T-cell (primary cell): ENCODE results near the gene CCDC91. TPM values are rescaled to one million over a fixed set of nuclear protein-coding genes. Genes with fewer than 3 reads are reported as not detected.
"Not testable (repeated sequence)": the region's sequence is repeated elsewhere in the genome, so short reads cannot be mapped to it uniquely, and the experiment has no call there.

Experiments used
- ATAC-seq, 4 experiments: fragments of 200-7000 bp in 3 of 4; fragments of 150-1000 bp in 1 of 4; cut with Tn5 transposase; replicated peaks in 1 of 4; 1 replicate in 3 of 4; 2 replicates in 1 of 4; pipeline ENCODE4 v1.10.0; 2021; ENCODE audit warnings: moderate library complexity in 3 of 4, mild to moderate bottlenecking in 2 of 4, moderate number of reproducible peaks in 1 of 4
- CTCF ChIA-PET, 2 donors: fragments of 300-600 bp; sonication (Branson Sonifier 250); formaldehyde crosslinking; loops; one replicate each; lab custom pipeline; 2022; ENCODE audit warnings: antibody characterized with exemption in 2 of 2; lab: Charles Lee
- POLR2A ChIA-PET, 2 donors: fragments of 300-600 bp; sonication (Branson Sonifier 250); formaldehyde crosslinking; loops; one replicate each; lab custom pipeline; 2022; ENCODE audit warnings: antibody characterized with exemption in 2 of 2; lab: Charles Lee
- DNase-seq, 35 experiments: peaks; one replicate each; pipeline versions ENCODE4 v3.0.0 to v3.0.0-alpha.2; 2013 to 2023
- H3K27ac ChIP-seq: one replicate; pipeline ENCODE4 v1.5.1; 2013; ENCODE audit warnings: low read length
- H3K27me3 ChIP-seq, 2 experiments: replicated peaks in 1 of 2; 1 replicate in 1 of 2; 2 replicates in 1 of 2; pipeline versions ENCODE4 v1.6.1 to v1.7.0; 2013; ENCODE audit warnings: low read length in 1 of 2, mixed read lengths in 1 of 2; ENCODE audit not compliant: control insufficient read depth in 2 of 2, insufficient read depth in 2 of 2; ENCODE audit errors: extremely low read depth in 1 of 2
- H3K36me3 ChIP-seq, 2 donors: 1 replicate in 1 of 2; 2 replicates in 1 of 2; pipeline versions ENCODE4 v1.6.1 to v1.7.0; 2013; ENCODE audit warnings: low read length in 1 of 2; ENCODE audit not compliant: control insufficient read depth in 2 of 2, insufficient read depth in 1 of 2; ENCODE audit errors: extremely low read depth in 1 of 2
- H3K4me1 ChIP-seq, 2 experiments: 1 replicate in 1 of 2; 2 replicates in 1 of 2; pipeline versions ENCODE4 v1.6.1 to v1.7.0; 2013; ENCODE audit warnings: low read length in 2 of 2, mixed read lengths in 1 of 2; ENCODE audit not compliant: insufficient read depth in 2 of 2, control insufficient read depth in 1 of 2; ENCODE audit errors: extremely low read depth in 1 of 2
- H3K4me3 ChIP-seq, 2 donors: 1 replicate in 1 of 2; 2 replicates in 1 of 2; pipeline versions ENCODE4 v1.5.1 to v1.7.0; 2013; ENCODE audit warnings: mild to moderate bottlenecking in 2 of 2, low read length in 1 of 2, moderate library complexity in 1 of 2; ENCODE audit not compliant: control insufficient read depth in 1 of 2; ENCODE audit errors: extremely low read depth in 1 of 2
- H3K9me3 ChIP-seq: 2 replicates; pipeline ENCODE4 v1.7.0; 2013
- H3K27ac Mint-ChIP-seq, 2 donors: one replicate each; pipeline ENCODE4 v1.8.0; 2020 to 2021; ENCODE audit warnings: mild to moderate bottlenecking in 2 of 2, mixed read lengths in 2 of 2
- H3K27me3 Mint-ChIP-seq, 2 donors: one replicate each; pipeline ENCODE4 v1.8.0; 2021 to 2022; ENCODE audit warnings: mixed read lengths in 2 of 2
- H3K36me3 Mint-ChIP-seq: one replicate; pipeline ENCODE4 v1.8.0; 2021; ENCODE audit warnings: mixed read lengths
- H3K4me1 Mint-ChIP-seq, 3 donors: one replicate each; pipeline ENCODE4 v1.8.0; 2020 to 2022; ENCODE audit warnings: mixed read lengths in 3 of 3, mild to moderate bottlenecking in 1 of 3
- H3K4me3 Mint-ChIP-seq, 3 donors: one replicate each; pipeline ENCODE4 v1.8.0; 2020 to 2022; ENCODE audit warnings: mild to moderate bottlenecking in 3 of 3, mixed read lengths in 3 of 3, moderate library complexity in 3 of 3
- H3K9me3 Mint-ChIP-seq, 3 donors: one replicate each; pipeline ENCODE4 v1.8.0; 2020 to 2022; ENCODE audit warnings: mixed read lengths in 3 of 3
- WGBS: methylation state at CpG from one replicate; pipeline ENCODE4 v1.1.5; 2013; ENCODE audit warnings: missing lambda C conversion rate; ENCODE audit not compliant: insufficient coverage; 5-methylcytosine and 5-hydroxymethylcytosine counted together
- total RNA-seq, 35 experiments: library from RNA in 6 of 35; stranded (reverse) in 6 of 35; fragments of 120-200 nt in 1 of 35; gene quantifications; one replicate each; pipeline versions ENCODE4 v1.2.1 to v1.2.4 and lab custom pipeline; 2013 to 2026

The CCDC91 gene
- total RNA-seq, 5 donors from 2014 or later (not counting 1 experiment from before 2014, with no cell fraction given) = 65.7 to 73.0 (median 68.7) TPM

DNA sequence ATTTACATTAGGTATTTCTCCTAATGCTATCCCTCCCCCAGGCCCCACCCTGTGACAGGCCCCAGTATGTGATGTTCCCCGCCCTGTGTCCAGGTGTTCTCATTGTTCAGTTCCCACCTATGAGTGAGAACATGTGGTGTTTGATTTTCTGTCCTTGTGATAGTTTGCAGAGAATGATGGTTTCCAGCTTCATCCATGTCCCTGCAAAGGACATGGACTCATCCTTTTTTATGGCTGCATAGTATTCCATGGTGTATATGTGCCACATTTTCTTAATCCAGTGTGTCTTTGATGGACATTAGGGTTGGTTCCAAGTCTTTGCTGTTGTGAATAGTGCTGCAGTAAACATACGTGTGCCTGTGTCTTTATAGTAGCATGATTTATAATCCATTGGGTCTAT is 139.5 kb downstream of the CCDC91 start:
- H3K9me3 ChIP-seq, H3K4me1 Mint-ChIP-seq, H3K27ac Mint-ChIP-seq, POLR2A ChIA-PET, H3K36me3 ChIP-seq, H3K9me3 Mint-ChIP-seq, CTCF ChIA-PET, H3K27ac ChIP-seq, H3K4me3 ChIP-seq, H3K4me3 Mint-ChIP-seq, H3K27me3 Mint-ChIP-seq, ATAC-seq, H3K27me3 ChIP-seq, DNase-seq, H3K4me1 ChIP-seq: not testable (repeated sequence)
- H3K36me3 Mint-ChIP-seq = peaks cover 53% of the 10 kb centered on the region
- no CpG with 5 or more reads among the region's 2 CpGs for WGBS

DNA sequence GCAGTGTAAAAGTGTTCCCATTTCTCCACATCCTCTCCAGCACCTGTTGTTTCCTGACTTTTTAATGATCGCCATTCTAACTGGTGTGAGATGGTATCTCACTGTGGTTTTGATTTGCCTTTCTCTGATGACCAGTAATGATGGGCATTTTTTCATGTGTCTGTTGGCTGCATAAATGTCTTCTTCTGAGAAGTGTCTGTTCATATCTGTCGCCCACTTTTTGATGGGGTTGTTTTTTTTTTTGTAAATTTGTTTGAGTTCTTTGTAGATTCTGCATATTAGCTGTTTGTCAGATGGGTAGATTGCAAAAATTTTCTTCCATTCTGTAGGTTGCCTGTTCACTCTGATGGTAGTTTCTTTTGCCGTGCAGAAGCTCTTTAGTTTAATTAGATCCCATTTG is 140.0 kb downstream of the CCDC91 start:
- H3K27me3 ChIP-seq, H3K36me3 ChIP-seq, H3K27ac Mint-ChIP-seq, H3K27ac ChIP-seq, H3K4me3 ChIP-seq, H3K9me3 ChIP-seq, H3K4me1 Mint-ChIP-seq, H3K9me3 Mint-ChIP-seq, H3K4me1 ChIP-seq, DNase-seq, ATAC-seq, H3K27me3 Mint-ChIP-seq, H3K4me3 Mint-ChIP-seq: not testable (repeated sequence)
- CTCF ChIA-PET = interaction anchor here in 1 of 2 donors (0.6 kb wide), 1 partner anchor 28 kb away, joined by 3 read pairs; no protein-coding TSS in a partner anchor
- no CpG with 5 or more reads among the region's 3 CpGs for WGBS
- peaks cover 53% of the 10 kb centered on the region for H3K36me3 Mint-ChIP-seq
- POLR2A ChIA-PET = interaction anchor here in 1 of 2 donors (0.5 kb wide), 1 partner anchor 32 kb away, joined by 3 read pairs; no protein-coding TSS in a partner anchor

DNA sequence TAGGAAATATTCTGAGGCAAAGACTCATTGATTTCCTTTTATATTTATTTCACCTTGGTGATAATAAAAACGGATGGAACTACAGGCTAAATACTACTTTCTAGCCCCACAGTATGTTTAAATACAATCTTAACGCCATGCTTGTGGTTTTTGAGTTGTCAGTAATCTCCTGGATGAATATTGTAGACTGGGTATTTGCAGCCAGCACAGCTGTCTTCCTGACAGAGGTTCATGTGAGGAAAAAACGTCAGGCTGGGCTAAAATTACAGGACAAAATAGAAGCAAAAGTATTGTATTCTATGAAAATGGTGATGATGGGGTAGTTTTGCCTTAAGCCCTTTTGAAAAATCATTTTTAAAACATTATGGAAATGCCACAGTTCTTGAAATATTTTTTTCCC is 140.9 kb downstream of the CCDC91 start:
- Mint-ChIP-seq H3K9me3 (peaks cover 0 to 5% (median 5%) of the 10 kb centered on the region in 3 donors), H3K36me3 (peaks cover 50% of the 10 kb centered on the region)
- 60% methylated on average over 1 of the region's 3 CpGs for WGBS

DNA sequence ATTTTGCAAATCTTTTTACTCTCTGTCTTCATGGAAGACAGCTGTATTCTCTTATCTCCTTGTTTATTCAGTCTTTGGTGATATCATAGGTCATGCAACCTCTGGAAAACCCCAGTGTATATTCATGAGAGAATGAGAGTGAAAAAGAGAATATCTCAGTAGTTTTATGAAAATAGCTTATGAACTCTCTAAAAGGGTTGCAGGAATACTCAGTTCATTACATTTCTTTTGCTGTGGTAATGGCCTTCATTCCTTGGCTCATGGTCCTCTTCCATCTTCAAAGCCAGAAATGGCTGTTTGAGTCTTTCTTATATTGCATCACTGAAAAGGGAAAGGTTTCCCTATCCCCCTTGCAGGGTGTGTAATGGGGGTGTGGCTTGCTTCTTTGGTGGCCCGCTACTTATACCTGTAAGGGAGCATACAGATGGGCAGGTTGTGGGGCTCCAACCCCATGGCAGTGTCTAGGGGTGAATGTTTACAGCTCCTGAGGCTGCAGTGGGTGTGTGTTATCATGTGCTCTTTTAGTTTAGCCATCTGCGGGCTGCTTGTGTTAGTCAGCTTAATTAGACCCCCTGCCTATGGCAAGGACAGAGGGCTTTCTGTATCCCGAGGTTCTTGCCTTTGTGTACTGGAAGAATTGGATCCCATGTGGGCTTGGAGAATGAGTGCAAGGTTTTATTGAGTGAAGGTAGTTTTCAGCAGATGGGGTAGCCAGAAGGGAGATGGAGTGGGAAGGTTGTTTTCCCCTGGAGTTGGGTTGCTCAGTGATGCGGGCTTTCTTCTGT is 150.2 kb downstream of the CCDC91 start:
- Mint-ChIP-seq H3K27ac (no peak overlapping the region), H3K36me3 (peaks cover 44% of the 10 kb centered on the region), H3K4me3 (no peak overlapping the region), H3K27me3 (no peaks in the 10 kb centered on the region), H3K4me1 (peaks cover 9 to 21% (median 11%) of the 10 kb centered on the region in 3 donors), H3K9me3 (peaks cover 0 to 3% (median 0%) of the 10 kb centered on the region in 3 donors)
- H3K36me3 ChIP-seq = peaks cover 0 to 2% of the 10 kb centered on the region in 2 donors
- ChIA-PET CTCF (no interaction called here), POLR2A (no interaction called here)
- WGBS = 100% methylated on average over 1 of the region's 4 CpGs
- no peak for ATAC-seq
- H3K27ac ChIP-seq = no peak overlapping the region
- DNase-seq = no peak
- H3K27me3 ChIP-seq = no peaks in the 10 kb centered on the region
- no peaks in the 10 kb centered on the region for H3K4me1 ChIP-seq
- H3K4me3 ChIP-seq = no peak overlapping the region
- H3K9me3 ChIP-seq = no peaks in the 10 kb centered on the region

More for the DNA sequence above, 140.9 kb downstream of the CCDC91 start:
- no peaks in the 10 kb centered on the region for H3K27me3 ChIP-seq
- H3K4me3 ChIP-seq = no peak overlapping the region
- H3K36me3 ChIP-seq = peaks cover 0 to 4% of the 10 kb centered on the region in 2 donors
- no peaks in the 10 kb centered on the region for H3K9me3 ChIP-seq
- Mint-ChIP-seq H3K27ac (no peak overlapping the region), H3K4me3 (no peak overlapping the region), H3K27me3 (no peaks in the 10 kb centered on the region), H3K4me1 (peaks cover 0 to 4% (median 2%) of the 10 kb centered on the region in 3 donors)
- no peak for ATAC-seq
- DNase-seq = no peak
- H3K27ac ChIP-seq = no peak overlapping the region
- POLR2A ChIA-PET = no interaction called here
- CTCF ChIA-PET = no interaction called here
- H3K4me1 ChIP-seq = no peaks in the 10 kb centered on the region

DNA sequence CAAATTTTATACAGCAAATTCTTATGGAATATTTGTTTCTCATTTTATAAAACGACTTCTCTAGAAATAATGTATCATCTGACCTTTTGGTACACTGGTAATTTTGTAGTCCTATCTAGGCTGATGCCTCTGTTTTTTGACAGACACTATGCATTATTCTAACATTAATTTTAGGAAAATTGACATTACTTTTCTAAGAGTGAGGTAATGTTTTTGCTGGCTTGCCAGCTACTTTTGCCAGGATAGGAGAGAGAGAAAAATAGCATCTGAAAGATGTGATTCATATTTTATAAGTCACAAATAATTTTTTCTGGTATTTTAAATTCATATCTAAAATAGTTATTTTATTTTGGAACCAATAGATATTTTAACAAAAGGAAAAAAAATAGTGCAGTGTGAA is 153.5 kb downstream of the CCDC91 start:
- H3K9me3 Mint-ChIP-seq = peaks cover 0 to 3% (median 0%) of the 10 kb centered on the region in 3 donors
- CTCF ChIA-PET = no interaction called here
- DNase-seq (no peak), ATAC-seq (no peak)
- no peak overlapping the region for H3K4me3 ChIP-seq
- POLR2A ChIA-PET = interaction anchor here in 1 of 2 donors (0.6 kb wide), 1 partner anchor 756 kb away, joined by 3 read pairs; no protein-coding TSS in a partner anchor
- H3K36me3 Mint-ChIP-seq = peaks cover 55% of the 10 kb centered on the region
- WGBS = no CpG with 5 or more reads among the region's 1 CpG
- no peak overlapping the region for H3K27ac Mint-ChIP-seq
- no peak overlapping the region for H3K27ac ChIP-seq
- no peaks in the 10 kb centered on the region for H3K27me3 ChIP-seq
- no peaks in the 10 kb centered on the region for H3K27me3 Mint-ChIP-seq
- H3K9me3 ChIP-seq = no peaks in the 10 kb centered on the region
- no peaks in the 10 kb centered on the region for H3K4me1 ChIP-seq
- H3K4me3 Mint-ChIP-seq = no peak overlapping the region
- peaks cover 9 to 28% (median 15%) of the 10 kb centered on the region in 3 donors for H3K4me1 Mint-ChIP-seq
- H3K36me3 ChIP-seq = peaks cover 0 to 2% of the 10 kb centered on the region in 2 donors

DNA sequence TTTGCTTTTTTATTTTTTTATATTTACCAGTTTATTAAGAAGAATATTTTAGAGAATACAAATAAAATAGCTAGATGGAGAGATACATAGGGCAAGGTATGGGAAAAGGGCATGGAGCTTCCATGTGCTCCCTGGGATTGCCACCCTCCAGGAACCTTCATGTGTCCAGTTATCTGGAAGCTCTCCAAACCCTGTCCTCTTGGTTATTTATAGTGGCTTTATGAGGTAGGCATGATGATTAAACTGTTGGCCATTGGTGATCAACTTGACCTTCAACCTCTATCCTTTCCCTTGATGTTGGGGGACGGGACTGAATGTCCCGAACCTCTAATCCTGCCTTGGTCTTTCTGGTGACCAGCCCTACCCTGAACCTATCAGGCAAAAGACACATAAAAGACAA is 156.3 kb downstream of the CCDC91 start:
- peaks cover 6 to 23% (median 15%) of the 10 kb centered on the region in 3 donors for H3K4me1 Mint-ChIP-seq
- no peak for DNase-seq
- H3K27me3 Mint-ChIP-seq = no peaks in the 10 kb centered on the region
- WGBS = no CpG with 5 or more reads among the region's 2 CpGs
- peaks cover 57% of the 10 kb centered on the region for H3K36me3 Mint-ChIP-seq
- Histone ChIP-seq H3K27ac (no peak overlapping the region), H3K4me1 (no peaks in the 10 kb centered on the region), H3K4me3 (no peak overlapping the region), H3K27me3 (no peaks in the 10 kb centered on the region), H3K36me3 (peaks cover 0 to 5% of the 10 kb centered on the region in 2 donors), H3K9me3 (no peaks in the 10 kb centered on the region)
- ChIA-PET CTCF (no interaction called here), POLR2A (no interaction called here)
- H3K4me3 Mint-ChIP-seq = no peak overlapping the region
- H3K9me3 Mint-ChIP-seq = peaks cover 0 to 10% (median under 1%) of the 10 kb centered on the region in 3 donors
- no peak for ATAC-seq
- no peak overlapping the region for H3K27ac Mint-ChIP-seq
